IPS DF 6.9 (cell line): ENCODE measurements around the gene PRSS22.

Experiments
- DNase-seq: peaks from one replicate; pipeline ENCODE4 v3.0.0-alpha.2; 2013; ENCODE audit warnings: low read depth, low spot score
- H3K27ac ChIP-seq: one replicate; pipeline ENCODE4 v1.5.1; 2013; ENCODE audit warnings: low read length, control low read depth
- H3K27me3 ChIP-seq: 2 replicates; pipeline ENCODE4 v1.6.1; 2013; ENCODE audit warnings: mild to moderate bottlenecking, low read length; ENCODE audit not compliant: control insufficient read depth, insufficient read depth
- H3K36me3 ChIP-seq: 2 replicates; pipeline ENCODE4 v1.6.1; 2013; ENCODE audit warnings: low read length; ENCODE audit not compliant: control insufficient read depth, insufficient read depth
- H3K4me1 ChIP-seq: 2 replicates; pipeline ENCODE4 v1.6.1; 2013; ENCODE audit warnings: low read length; ENCODE audit not compliant: control insufficient read depth, insufficient read depth
- H3K4me3 ChIP-seq: 2 replicates; pipeline ENCODE4 v1.5.1; 2013; ENCODE audit warnings: mild to moderate bottlenecking, low read length
- H3K9me3 ChIP-seq: 2 replicates; pipeline ENCODE4 v1.6.1; 2013; ENCODE audit warnings: low read length, inconsistent platforms; ENCODE audit not compliant: control insufficient read depth, insufficient read depth
- WGBS: extraction: QIAGEN DNeasy Blood & Tissue Kit; methylation state at CpG from one replicate; pipeline ENCODE4 v1.1.7; 2013; ENCODE audit warnings: mixed read lengths, missing lambda C conversion rate; ENCODE audit not compliant: insufficient read length, insufficient coverage; 5-methylcytosine and 5-hydroxymethylcytosine counted together

The PRSS22 gene

DNA sequence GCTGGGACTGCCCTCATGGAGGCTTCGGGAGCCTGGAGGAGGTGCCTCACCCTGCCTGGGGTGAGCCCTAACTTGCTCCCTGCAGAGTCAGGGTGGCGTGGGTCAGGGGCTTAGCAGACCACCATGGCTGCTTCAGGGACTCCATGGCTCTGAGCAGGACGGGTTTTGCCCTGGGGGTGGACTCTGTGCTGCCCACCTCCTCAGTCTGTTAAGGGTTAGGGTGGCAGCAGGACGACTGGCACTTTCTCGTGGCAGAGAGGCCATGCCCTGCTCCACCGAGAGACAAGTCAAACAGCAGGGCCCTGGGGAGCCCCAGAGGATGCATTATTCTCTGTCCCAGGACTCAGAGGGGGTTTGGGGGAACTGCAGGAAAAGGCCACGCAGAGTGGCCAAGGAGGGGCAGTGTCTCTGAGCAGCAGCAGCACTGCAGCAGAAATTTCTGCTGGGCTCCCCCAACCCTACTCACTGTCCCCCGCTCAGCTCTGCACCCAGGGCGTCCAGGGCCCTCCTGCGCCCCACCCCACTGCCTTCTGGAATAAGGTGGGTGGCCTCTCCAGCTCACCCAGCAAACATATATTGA lies 1.8 kb upstream of the PRSS22 start:
- no CpG with 5 or more reads among the region's 10 CpGs for WGBS
- H3K27me3 ChIP-seq, result no peaks in the 10 kb centered on the region

DNA sequence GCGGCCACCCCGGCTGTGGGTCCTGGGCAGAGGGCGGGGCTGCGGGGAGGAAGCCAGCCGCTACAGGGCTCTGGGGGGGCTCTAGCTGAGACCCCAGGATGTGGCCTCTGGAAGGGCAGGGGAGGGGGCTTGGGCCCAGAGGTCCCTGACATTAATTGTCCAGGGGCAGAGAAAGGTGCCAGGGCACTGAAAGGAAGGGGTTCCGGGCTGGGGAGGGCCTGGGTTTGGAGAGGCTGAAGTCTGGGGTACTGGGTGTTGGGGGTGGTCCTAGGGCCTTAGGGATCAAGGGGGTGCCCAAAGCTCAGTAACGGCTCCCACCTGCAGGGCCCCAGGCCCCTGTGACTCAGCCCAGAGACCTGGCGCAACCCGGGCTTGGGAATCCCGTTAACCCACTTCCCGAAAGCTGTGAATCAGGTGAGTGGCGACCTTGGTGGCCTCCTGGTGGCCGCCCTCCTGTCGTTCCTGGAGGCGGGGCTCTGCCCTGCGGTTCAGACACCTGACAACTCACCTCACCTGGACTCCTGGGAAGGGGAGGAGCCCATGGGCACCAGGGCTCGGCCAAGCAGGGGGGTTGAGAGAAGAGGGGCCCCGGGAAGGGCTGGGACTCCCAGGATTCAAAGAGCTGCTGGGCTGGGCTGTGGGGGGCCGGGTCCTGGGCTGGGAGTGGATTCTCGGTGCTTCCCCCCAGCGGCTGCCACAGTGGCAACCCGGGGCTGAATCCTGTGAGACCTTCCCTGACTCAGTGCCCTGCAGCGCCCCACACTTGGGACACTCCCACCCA lies 465 bp upstream of the PRSS22 start:
- H3K4me3 ChIP-seq, result peak overlapping the region; percentile 34; the same call in 1 of the 2 replicates
- no peaks in the 10 kb centered on the region for H3K9me3 ChIP-seq
- H3K27me3 ChIP-seq, result no peaks in the 10 kb centered on the region
- H3K36me3 ChIP-seq, result no peaks in the 10 kb centered on the region
- no CpG with 5 or more reads among the region's 23 CpGs for WGBS
- H3K4me1 ChIP-seq, result no peaks in the 10 kb centered on the region
- H3K27ac ChIP-seq, result no peak overlapping the region
- no peak for DNase-seq

More for the DNA sequence above, 1.8 kb upstream of the PRSS22 start:
- Histone ChIP-seq H3K27ac (no peak overlapping the region), H3K4me3 (no peak overlapping the region), H3K4me1 (no peaks in the 10 kb centered on the region), H3K9me3 (no peaks in the 10 kb centered on the region), H3K36me3 (no peaks in the 10 kb centered on the region)
- no peak for DNase-seq

DNA sequence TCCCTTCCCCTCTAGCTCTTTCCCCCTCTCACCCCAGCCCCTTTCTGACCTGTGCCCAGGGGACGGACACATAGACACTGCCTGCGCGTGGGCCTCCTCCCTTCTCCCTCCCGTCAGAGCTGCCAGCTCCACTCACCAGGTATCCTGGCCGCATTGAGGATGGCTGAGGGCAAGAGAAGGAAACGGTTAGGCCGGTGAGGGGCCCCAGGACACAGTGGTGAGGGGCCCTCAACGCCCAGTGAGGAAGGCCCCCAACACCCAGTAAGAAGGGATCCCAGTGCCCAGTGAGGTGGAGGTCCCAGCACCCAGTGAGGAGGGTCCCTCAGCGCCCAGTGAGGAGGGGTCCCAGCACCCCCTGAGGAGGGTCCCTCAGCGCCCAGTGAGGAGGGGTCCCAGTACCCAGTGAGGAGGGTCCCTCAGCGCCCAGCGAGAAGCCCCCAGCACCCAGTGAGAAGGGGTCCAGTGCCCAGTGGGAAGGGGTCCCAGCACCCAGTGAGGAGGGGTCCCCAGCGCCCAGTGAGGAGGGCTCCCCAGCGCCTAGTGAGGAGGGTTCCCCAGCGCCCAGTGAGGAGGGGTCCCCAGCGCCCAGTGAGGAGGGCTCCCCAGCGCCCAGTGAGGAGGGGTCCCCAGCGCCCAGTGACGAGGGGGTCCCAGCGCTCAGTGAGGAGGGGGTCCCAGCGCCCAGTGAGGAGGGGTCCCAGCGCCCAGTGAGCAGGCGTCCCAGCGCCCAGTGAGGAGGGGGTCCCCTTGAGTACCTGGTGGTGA lies 1.1 kb downstream of the PRSS22 start:
- DNase-seq, result no peak
- H3K4me1 ChIP-seq, result no peaks in the 10 kb centered on the region
- no peaks in the 10 kb centered on the region for H3K27me3 ChIP-seq
- WGBS, result no CpG with 5 or more reads among the region's 24 CpGs
- no peak overlapping the region for H3K27ac ChIP-seq
- no peaks in the 10 kb centered on the region for H3K9me3 ChIP-seq
- no peaks in the 10 kb centered on the region for H3K36me3 ChIP-seq
- no peak overlapping the region for H3K4me3 ChIP-seq

DNA sequence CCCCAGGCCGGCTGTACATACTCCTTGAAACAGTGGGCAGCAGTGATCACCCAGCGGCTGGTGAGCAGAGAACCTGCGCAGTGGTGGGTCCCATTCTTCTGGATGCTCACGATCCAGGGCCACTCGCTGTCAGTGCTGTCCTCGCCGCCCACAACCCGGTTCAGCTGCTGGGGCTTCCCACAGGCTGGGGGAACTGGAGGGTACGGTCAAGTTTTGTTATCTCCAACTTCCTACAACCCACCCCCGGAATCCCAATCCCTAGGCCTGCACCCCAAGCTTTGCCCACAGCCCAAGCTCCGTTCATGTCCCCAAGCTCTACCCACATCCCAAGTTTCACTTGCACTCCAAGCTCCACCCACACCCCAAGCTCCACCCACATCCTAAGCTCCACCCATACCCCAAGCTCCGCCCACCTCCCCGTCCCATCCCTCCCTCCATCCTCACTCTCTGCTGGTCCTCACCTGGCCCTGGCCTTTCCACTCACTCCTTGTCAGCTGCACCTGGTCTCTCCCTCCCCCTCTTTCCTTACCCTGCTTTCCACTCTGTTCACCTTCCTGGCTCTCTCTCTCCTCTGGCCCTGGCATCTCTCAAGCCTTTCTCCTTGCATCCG lies 1.8 kb downstream of the PRSS22 start:
- WGBS, result no CpG with 5 or more reads among the region's 14 CpGs
- Histone ChIP-seq H3K27me3 (no peaks in the 10 kb centered on the region), H3K36me3 (no peaks in the 10 kb centered on the region), H3K9me3 (no peaks in the 10 kb centered on the region), H3K27ac (no peak overlapping the region), H3K4me3 (no peak overlapping the region), H3K4me1 (no peaks in the 10 kb centered on the region)
- no peak for DNase-seq

DNA sequence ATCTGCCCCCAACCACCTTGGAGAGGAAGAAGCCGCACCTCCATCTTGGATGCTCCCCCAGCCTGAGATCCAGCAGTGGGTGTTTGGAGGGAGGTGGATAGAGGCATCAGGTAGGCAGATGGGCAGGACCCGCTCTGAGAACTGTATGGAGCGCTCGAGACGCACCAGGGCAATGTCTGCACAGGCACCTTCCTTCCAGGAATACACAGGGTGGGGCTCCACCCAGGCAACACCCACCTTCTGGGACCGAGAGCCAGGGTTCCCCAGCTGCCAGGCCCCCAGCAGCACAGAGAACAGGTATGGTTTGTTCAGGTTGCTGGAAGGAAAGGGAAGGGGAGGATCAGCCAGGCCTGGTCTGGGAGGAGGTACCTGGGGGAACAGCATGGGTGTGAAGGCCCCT lies 2.4 kb downstream of the PRSS22 start:
- no CpG with 5 or more reads among the region's 6 CpGs for WGBS
- no peak for DNase-seq
- Histone ChIP-seq H3K27me3 (no peaks in the 10 kb centered on the region), H3K4me1 (no peaks in the 10 kb centered on the region), H3K36me3 (no peaks in the 10 kb centered on the region), H3K27ac (no peak overlapping the region), H3K4me3 (no peak overlapping the region), H3K9me3 (no peaks in the 10 kb centered on the region)

DNA sequence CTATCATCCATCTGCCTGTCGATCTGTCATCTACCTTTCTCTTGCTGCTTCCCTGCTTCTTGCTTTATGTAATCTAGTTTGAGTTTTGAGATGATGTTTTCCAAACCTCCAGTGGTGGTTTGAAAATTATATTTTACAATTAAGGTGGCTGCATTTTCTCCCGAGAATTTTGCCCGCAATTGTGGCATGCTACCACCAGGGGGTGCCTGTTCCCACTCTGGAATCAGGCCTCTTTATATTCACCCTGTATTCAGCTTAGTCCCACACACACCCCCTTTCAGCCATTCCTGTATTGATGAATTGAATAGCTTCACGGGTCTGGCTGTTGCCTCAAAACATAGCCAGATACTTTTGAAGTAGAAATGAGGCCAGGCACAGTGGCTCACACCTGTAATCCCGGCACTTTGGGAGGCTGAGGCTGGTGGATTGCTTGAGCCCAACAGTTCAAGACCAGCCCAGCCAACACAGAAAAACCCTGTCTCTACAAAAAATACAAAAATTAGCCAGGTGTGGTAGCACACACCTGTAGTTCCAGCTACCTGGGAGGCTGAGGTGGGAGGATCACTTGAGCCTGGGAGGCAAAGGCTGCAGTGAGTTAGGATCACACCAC lies 3.2 kb downstream of the PRSS22 start:
- WGBS, result no CpG with 5 or more reads among the region's 5 CpGs
- Histone ChIP-seq H3K4me3 (no peak overlapping the region), H3K9me3 (no peaks in the 10 kb centered on the region), H3K27me3 (no peaks in the 10 kb centered on the region), H3K4me1 (no peaks in the 10 kb centered on the region), H3K36me3 (no peaks in the 10 kb centered on the region), H3K27ac (no peak overlapping the region)
- DNase-seq, result no peak

DNA sequence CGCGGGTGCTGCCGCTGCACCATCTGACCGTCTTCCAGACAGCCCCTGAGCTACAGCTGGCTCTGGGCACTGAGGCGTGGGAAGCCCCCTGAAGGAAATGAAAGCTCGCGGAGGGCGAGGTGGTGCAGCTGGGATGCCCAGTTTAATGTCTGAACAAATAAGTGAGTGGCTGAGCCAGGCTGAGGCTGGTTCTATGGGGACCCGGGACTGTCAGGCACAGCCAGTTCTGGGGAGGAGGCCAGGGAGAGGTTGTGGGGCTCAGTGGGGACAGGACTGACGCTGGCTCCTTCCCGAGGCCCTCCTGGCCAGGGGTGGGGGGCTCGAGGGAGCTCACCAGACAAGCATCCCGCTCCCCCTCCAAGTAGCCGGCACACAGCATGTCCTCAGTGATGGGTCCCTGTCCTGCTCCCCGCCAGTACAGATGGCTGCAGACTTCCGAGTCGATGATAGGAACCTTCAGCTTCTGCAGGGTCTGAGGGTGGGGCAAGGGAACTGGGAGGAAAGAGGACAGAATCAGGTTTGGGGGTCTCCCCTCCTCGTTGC lies 4.4 kb downstream of the PRSS22 start:
- Histone ChIP-seq H3K4me3 (no peak overlapping the region), H3K27ac (no peak overlapping the region), H3K9me3 (no peaks in the 10 kb centered on the region), H3K27me3 (no peaks in the 10 kb centered on the region), H3K36me3 (no peaks in the 10 kb centered on the region), H3K4me1 (no peaks in the 10 kb centered on the region)
- no CpG with 5 or more reads among the region's 18 CpGs for WGBS
- DNase-seq, result no peak

DNA sequence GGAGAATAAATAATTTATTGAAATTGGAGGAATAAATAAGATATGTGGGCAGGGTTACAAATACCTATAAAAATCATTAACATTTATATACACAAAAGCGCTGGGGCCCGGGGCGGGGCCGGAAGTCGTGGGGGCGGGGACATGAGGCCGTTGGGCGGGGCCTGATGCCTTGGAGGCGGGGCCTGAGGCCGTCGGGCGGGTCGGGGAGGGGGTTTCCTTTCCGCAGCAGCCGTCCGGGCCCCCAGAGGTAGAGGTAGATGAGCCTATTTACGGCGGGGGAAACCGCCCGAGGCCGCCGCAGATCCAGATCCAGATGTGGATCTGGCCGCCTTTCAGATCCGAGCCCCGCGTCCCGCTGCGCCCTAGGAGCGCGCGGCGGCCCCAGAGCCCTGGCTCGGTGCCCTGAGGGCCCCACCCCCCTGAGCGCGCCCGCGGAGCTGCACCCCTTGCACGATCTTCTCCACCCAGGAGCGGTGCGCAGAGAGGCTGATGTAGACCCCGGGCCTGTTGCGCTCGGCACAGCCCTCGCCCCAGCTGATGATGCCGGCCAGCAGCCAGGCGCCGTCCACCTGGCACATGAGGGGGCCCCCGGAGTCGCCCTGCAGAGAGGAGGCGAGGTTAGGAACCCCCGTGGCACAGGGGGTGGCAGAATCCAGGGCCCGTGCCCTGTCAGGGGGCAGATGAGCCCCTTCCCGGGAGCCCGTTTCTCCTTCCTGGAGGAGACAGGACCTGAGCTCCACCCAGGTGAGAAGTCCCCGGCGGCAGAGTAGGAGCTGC lies 5.1 kb downstream of the PRSS22 start:
- no peaks in the 10 kb centered on the region for H3K36me3 ChIP-seq
- no peaks in the 10 kb centered on the region for H3K27me3 ChIP-seq
- no peaks in the 10 kb centered on the region for H3K4me1 ChIP-seq
- no peak overlapping the region for H3K27ac ChIP-seq
- no peak for DNase-seq
- H3K4me3 ChIP-seq, result no peak overlapping the region
- H3K9me3 ChIP-seq, result no peaks in the 10 kb centered on the region
- WGBS, result no CpG with 5 or more reads among the region's 56 CpGs

DNA sequence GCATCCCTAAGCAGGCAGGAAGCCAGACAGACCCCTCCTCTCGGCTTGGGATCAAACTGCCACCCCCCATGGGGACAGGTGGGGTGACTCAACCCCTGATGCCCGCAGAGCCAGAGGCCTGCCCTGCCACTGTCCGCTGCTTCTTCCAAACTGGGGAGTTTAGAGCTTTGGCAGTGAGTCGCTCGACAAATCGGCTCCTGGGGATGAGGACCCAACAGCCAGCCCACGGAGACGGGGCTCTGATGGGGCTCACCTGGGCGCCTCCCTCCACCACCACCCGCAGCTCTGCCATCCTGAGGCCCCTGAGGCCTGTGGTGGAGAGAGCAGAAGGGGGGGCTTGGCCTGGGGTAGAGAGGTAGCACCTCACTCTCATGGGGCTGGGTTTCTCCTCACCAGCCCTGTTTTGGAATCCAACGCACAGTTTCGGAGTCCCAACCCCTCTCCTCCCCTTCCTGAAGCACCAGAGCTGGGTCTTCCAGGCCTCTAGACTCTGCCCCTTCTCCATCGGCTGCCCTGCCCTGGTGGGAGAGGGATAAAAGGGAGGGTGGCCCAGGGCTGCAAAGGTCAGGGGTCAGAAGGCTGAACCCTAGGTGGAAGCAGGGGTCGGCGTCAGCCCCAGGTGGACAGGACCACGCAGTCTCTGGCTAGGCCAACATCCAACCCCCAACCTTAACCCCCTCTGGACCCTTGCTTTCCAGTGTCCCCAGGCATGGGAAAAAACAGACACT lies 5.8 kb downstream of the PRSS22 start:
- no peaks in the 10 kb centered on the region for H3K27me3 ChIP-seq
- no peak for DNase-seq
- no CpG with 5 or more reads among the region's 16 CpGs for WGBS

More for the DNA sequence above, 5.8 kb downstream of the PRSS22 start:
- no peak overlapping the region for H3K4me3 ChIP-seq
- no peak overlapping the region for H3K27ac ChIP-seq
- no peaks in the 10 kb centered on the region for H3K4me1 ChIP-seq
- H3K9me3 ChIP-seq, result no peaks in the 10 kb centered on the region
- H3K36me3 ChIP-seq, result no peaks in the 10 kb centered on the region
